ENCODE data around the gene SAA1. TPM values are rescaled to one million over a fixed set of nuclear protein-coding genes. Genes with fewer than 3 reads are reported as not detected.
"Not testable (repeated sequence)": the region's sequence is repeated elsewhere in the genome, so short reads cannot be mapped to it uniquely, and the experiment has no call there.

The SAA1 gene
- total RNA-seq, 2 experiments from 2014 or later, result not detected

DNA sequence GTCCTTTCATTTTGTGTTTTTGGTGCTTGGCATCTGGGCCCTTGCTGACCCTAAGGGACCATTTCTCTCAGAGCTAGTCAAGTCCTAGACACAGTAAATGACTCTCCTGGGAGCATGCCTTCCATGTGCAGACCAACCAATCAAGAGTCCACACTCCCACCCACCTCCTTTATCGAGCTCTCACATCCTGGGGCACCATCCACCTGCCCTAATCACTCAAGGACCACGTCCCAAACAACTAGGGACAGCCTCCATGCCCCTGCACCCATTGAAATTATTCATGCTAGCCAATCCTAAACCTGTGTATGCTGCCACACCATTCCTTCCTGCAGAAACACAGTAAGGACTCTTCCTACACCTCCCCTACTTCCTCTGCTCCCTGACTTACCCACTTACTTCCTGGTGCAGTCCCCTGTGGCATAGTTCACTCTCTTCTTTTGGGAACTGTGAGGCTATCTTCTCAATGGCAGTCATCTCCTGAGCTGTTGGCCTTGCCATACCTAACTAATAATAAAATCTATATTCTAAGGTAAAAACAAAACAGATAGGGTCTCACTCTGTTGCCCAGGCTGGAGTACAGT lies 11.2 kb upstream of the SAA1 start:
- CTCF ChIA-PET (ENCODE audit: unreplicated experiment), result no interaction called here
- Histone ChIP-seq H3K4me2 (ENCODE audit: low read length) (no peak overlapping the region), H4K20me1 (ENCODE audit: insufficient read depth, low read length) (no peaks in the 10 kb centered on the region), H3K27ac (ENCODE audit: low read depth, low read length, poor library complexity, severe bottlenecking) (no peak overlapping the region), H3K9me2 (ENCODE audit: insufficient read depth, low read length) (no peaks in the 10 kb centered on the region), H2AFZ (ENCODE audit: low read length) (no peak overlapping the region), H3K36me3 (ENCODE audit: insufficient read depth, low read length) (no peaks in the 10 kb centered on the region), H3K4me1 (ENCODE audit: insufficient read depth, low read length, poor library complexity, severe bottlenecking) (no peaks in the 10 kb centered on the region), H3K4me3 (ENCODE audit: low read depth, low read length, poor library complexity, severe bottlenecking) (no peak overlapping the region), H3K9me3 (ENCODE audit: low read length) (no peaks in the 10 kb centered on the region), H3K79me2 (ENCODE audit: insufficient read depth, low read depth, low read length) (no peaks in the 10 kb centered on the region)
- POLR2A ChIA-PET, result interaction anchor here (0.6 kb wide), 1 partner anchor 467 kb away, joined by 5 read pairs; no protein-coding TSS in a partner anchor
- BruUV-seq (replicated peaks), result no TSS peak
- intact Hi-C loops (cut with micrococcal nuclease; ENCODE audit: unreplicated experiment), result no loop called here
- no peak for DNase-seq (ENCODE audit: low spot score)
- TF ChIP-seq, protein P1, sequence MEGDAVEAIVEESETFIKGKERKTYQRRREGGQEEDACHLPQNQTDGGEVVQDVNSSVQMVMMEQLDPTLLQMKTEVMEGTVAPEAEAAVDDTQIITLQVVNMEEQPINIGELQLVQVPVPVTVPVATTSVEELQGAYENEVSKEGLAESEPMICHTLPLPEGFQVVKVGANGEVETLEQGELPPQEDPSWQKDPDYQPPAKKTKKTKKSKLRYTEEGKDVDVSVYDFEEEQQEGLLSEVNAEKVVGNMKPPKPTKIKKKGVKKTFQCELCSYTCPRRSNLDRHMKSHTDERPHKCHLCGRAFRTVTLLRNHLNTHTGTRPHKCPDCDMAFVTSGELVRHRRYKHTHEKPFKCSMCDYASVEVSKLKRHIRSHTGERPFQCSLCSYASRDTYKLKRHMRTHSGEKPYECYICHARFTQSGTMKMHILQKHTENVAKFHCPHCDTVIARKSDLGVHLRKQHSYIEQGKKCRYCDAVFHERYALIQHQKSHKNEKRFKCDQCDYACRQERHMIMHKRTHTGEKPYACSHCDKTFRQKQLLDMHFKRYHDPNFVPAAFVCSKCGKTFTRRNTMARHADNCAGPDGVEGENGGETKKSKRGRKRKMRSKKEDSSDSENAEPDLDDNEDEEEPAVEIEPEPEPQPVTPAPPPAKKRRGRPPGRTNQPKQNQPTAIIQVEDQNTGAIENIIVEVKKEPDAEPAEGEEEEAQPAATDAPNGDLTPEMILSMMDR (conservative IDR thresholded peaks at IDR 0.05; ENCODE audit: low read length), result no peak
- no peak for TF ChIP-seq EZH2phosphoT487 (IDR thresholded peaks at IDR 0.05; ENCODE audit: borderline replicate concordance, low read depth, low read length)

DNA sequence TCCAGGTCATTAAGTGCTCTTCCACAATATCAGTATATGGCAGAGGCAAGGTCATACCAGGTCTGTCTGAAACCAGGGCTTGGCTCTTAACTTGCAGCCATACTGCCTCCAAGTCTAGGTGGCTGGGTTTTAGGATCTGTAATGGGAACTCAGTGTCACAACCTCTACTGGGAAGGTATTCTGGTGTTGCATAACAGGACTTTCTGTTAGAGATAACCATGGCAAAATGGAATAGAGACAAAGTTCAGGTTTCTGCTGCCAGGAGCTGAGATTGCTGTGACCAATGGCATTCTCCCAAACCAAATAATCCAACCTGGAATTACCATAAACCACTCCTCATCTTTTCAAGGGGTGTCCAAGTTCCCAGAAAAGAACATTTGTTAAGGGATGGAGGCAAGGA lies 6.8 kb upstream of the SAA1 start:
- Histone ChIP-seq H3K9me2 (ENCODE audit: insufficient read depth, low read length) (no peaks in the 10 kb centered on the region), H4K20me1 (ENCODE audit: insufficient read depth, low read length) (no peaks in the 10 kb centered on the region), H3K4me1 (ENCODE audit: insufficient read depth, low read length, poor library complexity, severe bottlenecking) (no peaks in the 10 kb centered on the region), H3K79me2 (ENCODE audit: insufficient read depth, low read depth, low read length) (no peaks in the 10 kb centered on the region), H2AFZ (ENCODE audit: low read length) (no peak overlapping the region), H3K4me3 (ENCODE audit: low read depth, low read length, poor library complexity, severe bottlenecking) (no peak overlapping the region), H3K4me2 (ENCODE audit: low read length) (no peak overlapping the region), H3K36me3 (ENCODE audit: insufficient read depth, low read length) (no peaks in the 10 kb centered on the region), H3K27ac (ENCODE audit: low read depth, low read length, poor library complexity, severe bottlenecking) (no peak overlapping the region), H3K9me3 (ENCODE audit: low read length) (no peaks in the 10 kb centered on the region)
- TF ChIP-seq, protein P1 (conservative IDR thresholded peaks at IDR 0.05; ENCODE audit: low read length), result no peak
- no peak for TF ChIP-seq EZH2phosphoT487 (IDR thresholded peaks at IDR 0.05; ENCODE audit: borderline replicate concordance, low read depth, low read length)
- no TSS peak for BruUV-seq (replicated peaks)
- DNase-seq (ENCODE audit: low spot score), result no peak
- intact Hi-C loops (cut with micrococcal nuclease; ENCODE audit: unreplicated experiment), result no loop called here
- CTCF ChIA-PET (ENCODE audit: unreplicated experiment), result no interaction called here
- POLR2A ChIA-PET, result interaction anchor here (1.2 kb wide), 1 partner anchor 9 kb away, joined by 3 read pairs; no protein-coding TSS in a partner anchor

DNA sequence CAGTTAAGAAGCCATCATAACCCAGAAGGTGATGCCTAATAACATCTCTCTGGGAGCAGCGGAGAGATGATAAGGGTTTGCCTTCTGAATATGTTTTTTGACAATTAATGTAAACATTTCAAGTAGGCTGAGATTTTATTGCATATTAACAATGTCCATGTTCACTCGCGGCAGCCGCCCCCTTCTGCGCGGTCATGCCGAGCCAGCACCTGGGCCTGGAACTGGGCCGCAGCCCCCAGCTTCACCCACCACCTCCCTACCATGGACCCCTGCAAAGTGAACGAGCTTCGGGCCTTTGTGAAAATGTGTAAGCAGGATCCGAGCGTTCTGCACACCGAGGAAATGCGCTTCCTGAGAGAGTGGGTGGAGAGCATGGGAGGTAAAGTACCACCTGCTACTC lies 4.3 kb upstream of the SAA1 start:
- no TSS peak for BruUV-seq (replicated peaks)
- CTCF ChIA-PET (ENCODE audit: unreplicated experiment), result no interaction called here

DNA sequence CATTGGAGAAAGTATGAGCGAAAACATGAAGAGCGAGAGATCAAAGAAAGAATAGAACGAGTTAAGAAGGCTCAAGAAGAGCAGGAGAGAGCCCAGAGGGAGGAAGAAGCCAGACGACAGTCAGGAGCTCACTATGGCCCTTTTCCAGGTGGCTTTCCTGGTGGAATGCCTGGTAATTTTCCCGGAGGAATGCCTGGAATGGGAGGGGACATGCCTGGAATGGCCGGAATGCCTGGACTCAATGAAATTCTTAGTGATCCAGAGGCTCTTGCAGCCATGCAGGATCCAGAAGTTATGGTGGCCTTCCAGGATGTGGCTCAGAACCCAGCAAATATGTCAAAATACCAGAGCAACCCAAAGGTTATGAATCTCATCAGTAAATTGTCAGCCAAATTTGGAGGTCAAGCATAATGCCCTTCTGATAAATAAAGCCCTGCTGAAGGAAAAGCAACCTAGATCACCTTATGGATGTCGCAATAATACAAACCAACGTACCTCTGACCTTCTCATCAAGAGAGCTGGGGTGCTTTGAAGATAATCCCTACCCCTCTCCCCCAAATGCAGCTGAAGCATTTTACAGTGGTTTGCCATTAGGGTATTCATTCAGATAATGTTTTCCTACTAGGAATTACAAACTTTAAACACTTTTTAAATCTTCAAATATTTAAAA lies 3.2 kb upstream of the SAA1 start:
- H4K20me1 ChIP-seq (ENCODE audit: insufficient read depth, low read length); intact Hi-C loops (cut with micrococcal nuclease; ENCODE audit: unreplicated experiment); H3K27ac ChIP-seq (ENCODE audit: low read depth, low read length, poor library complexity, severe bottlenecking); H3K4me2 ChIP-seq (ENCODE audit: low read length); DNase-seq (ENCODE audit: low spot score); H3K36me3 ChIP-seq (ENCODE audit: insufficient read depth, low read length); CTCF ChIA-PET (ENCODE audit: unreplicated experiment); BruUV-seq (replicated peaks); POLR2A ChIA-PET; H2AFZ ChIP-seq (ENCODE audit: low read length); H3K9me3 ChIP-seq (ENCODE audit: low read length); H3K4me3 ChIP-seq (ENCODE audit: low read depth, low read length, poor library complexity, severe bottlenecking); H3K4me1 ChIP-seq (ENCODE audit: insufficient read depth, low read length, poor library complexity, severe bottlenecking); H3K9me2 ChIP-seq (ENCODE audit: insufficient read depth, low read length); H3K79me2 ChIP-seq (ENCODE audit: insufficient read depth, low read depth, low read length): not testable (repeated sequence)

More for the DNA sequence above, 4.3 kb upstream of the SAA1 start:
- POLR2A ChIA-PET, result no interaction called here
- intact Hi-C loops (cut with micrococcal nuclease; ENCODE audit: unreplicated experiment), result no loop called here
- Histone ChIP-seq H3K9me3 (ENCODE audit: low read length) (no peaks in the 10 kb centered on the region), H3K9me2 (ENCODE audit: insufficient read depth, low read length) (no peaks in the 10 kb centered on the region), H4K20me1 (ENCODE audit: insufficient read depth, low read length) (no peaks in the 10 kb centered on the region), H3K4me2 (ENCODE audit: low read length) (no peak overlapping the region), H3K79me2 (ENCODE audit: insufficient read depth, low read depth, low read length) (no peaks in the 10 kb centered on the region), H3K4me1 (ENCODE audit: insufficient read depth, low read length, poor library complexity, severe bottlenecking) (peaks cover 7% of the 10 kb centered on the region), H3K36me3 (ENCODE audit: insufficient read depth, low read length) (no peaks in the 10 kb centered on the region), H2AFZ (ENCODE audit: low read length) (no peak overlapping the region), H3K4me3 (ENCODE audit: low read depth, low read length, poor library complexity, severe bottlenecking) (no peak overlapping the region), H3K27ac (ENCODE audit: low read depth, low read length, poor library complexity, severe bottlenecking) (no peak overlapping the region)
- no peak for DNase-seq (ENCODE audit: low spot score)
- TF ChIP-seq, protein P1 (conservative IDR thresholded peaks at IDR 0.05; ENCODE audit: low read length), result no peak
- no peak for TF ChIP-seq EZH2phosphoT487 (IDR thresholded peaks at IDR 0.05; ENCODE audit: borderline replicate concordance, low read depth, low read length)
